ENCODE measurements around the gene PELI3. TPM values are rescaled to one million over a fixed set of nuclear protein-coding genes. Genes with fewer than 3 reads are reported as not detected.

PELI3 gene
- total RNA-seq, 1 donor from 2014 or later: 10.0 TPM

- Mint-ChIP-seq H3K4me3 (ENCODE audit: unreplicated experiment) (no peak overlapping the region), H3K27ac (ENCODE audit: unreplicated experiment) (no peak overlapping the region), H3K36me3 (ENCODE audit: low read depth) (peaks cover 5% of the 10 kb centered on the region), H3K27me3 (ENCODE audit: low read depth) (peaks cover 41% of the 10 kb centered on the region), H3K4me1 (ENCODE audit: low read depth) (no peaks in the 10 kb centered on the region), H3K9me3 (ENCODE audit: low read depth) (peaks cover 5% of the 10 kb centered on the region)
- no peak for TF ChIP-seq CTCF (IDR thresholded peaks at IDR 0.05)
- DNase-seq (ENCODE audit: low spot score): no peak
Measured at GRCh38 chr11:66454247-66454646, 12.5 kb upstream of the PELI3 start.

- H3K27ac Mint-ChIP-seq (ENCODE audit: unreplicated experiment): no peak overlapping the region
- no peak overlapping the region for H3K4me3 Mint-ChIP-seq (ENCODE audit: unreplicated experiment)
- no peak for TF ChIP-seq CTCF (IDR thresholded peaks at IDR 0.05)
- H3K9me3 Mint-ChIP-seq (ENCODE audit: low read depth): peaks cover 5% of the 10 kb centered on the region
- peaks cover 37% of the 10 kb centered on the region for H3K27me3 Mint-ChIP-seq (ENCODE audit: low read depth)
- DNase-seq (ENCODE audit: low spot score): no peak
- H3K4me1 Mint-ChIP-seq (ENCODE audit: low read depth): no peaks in the 10 kb centered on the region
- peaks cover 5% of the 10 kb centered on the region for H3K36me3 Mint-ChIP-seq (ENCODE audit: low read depth)
Measured at GRCh38 chr11:66454828-66455227, 11.9 kb upstream of the PELI3 start.

- Mint-ChIP-seq H3K27ac (ENCODE audit: unreplicated experiment) (no peak overlapping the region), H3K36me3 (ENCODE audit: low read depth) (peaks cover 2% of the 10 kb centered on the region), H3K4me1 (ENCODE audit: low read depth) (no peaks in the 10 kb centered on the region), H3K9me3 (ENCODE audit: low read depth) (no peaks in the 10 kb centered on the region), H3K4me3 (ENCODE audit: unreplicated experiment) (no peak overlapping the region), H3K27me3 (ENCODE audit: low read depth) (peaks cover 17% of the 10 kb centered on the region)
- TF ChIP-seq CTCF (IDR thresholded peaks at IDR 0.05): no peak
- DNase-seq (ENCODE audit: low spot score): no peak
Measured at GRCh38 chr11:66457826-66458225, 8.9 kb upstream of the PELI3 start.

GRCh38 chr11:66459138-66459778 lies 7.4 kb upstream of the PELI3 start:
- Mint-ChIP-seq H3K4me1 (ENCODE audit: low read depth) (no peaks in the 10 kb centered on the region), H3K9me3 (ENCODE audit: low read depth) (no peaks in the 10 kb centered on the region), H3K4me3 (ENCODE audit: unreplicated experiment) (no peak overlapping the region), H3K27me3 (ENCODE audit: low read depth) (peaks cover 10% of the 10 kb centered on the region), H3K27ac (ENCODE audit: unreplicated experiment) (no peak overlapping the region), H3K36me3 (ENCODE audit: low read depth) (peaks cover 2% of the 10 kb centered on the region)
- TF ChIP-seq CTCF (IDR thresholded peaks at IDR 0.05): no peak
- DNase-seq (ENCODE audit: low spot score): no peak

- Mint-ChIP-seq H3K9me3 (ENCODE audit: low read depth) (no peaks in the 10 kb centered on the region), H3K4me3 (ENCODE audit: unreplicated experiment) (no peak overlapping the region), H3K4me1 (ENCODE audit: low read depth) (peaks cover 6% of the 10 kb centered on the region), H3K27ac (ENCODE audit: unreplicated experiment) (no peak overlapping the region), H3K27me3 (ENCODE audit: low read depth) (no peaks in the 10 kb centered on the region), H3K36me3 (ENCODE audit: low read depth) (peaks cover 2% of the 10 kb centered on the region)
- no peak for TF ChIP-seq CTCF (IDR thresholded peaks at IDR 0.05)
- DNase-seq (ENCODE audit: low spot score): no peak
Measured at GRCh38 chr11:66462010-66462409, 4.7 kb upstream of the PELI3 start.

All from chondrocyte (in vitro differentiated cells).